SH-SY5Y (cell line): Measurements from ENCODE around the gene ANO9.

Source experiments
- GATA2 ChIP-seq: IDR thresholded peaks from 2 replicates; pipeline ENCODE4 v1.6.1; 2011; ENCODE audit warnings: mild to moderate bottlenecking, low read depth, low read length
- GATA3 ChIP-seq: IDR thresholded peaks from 2 replicates; pipeline ENCODE4 v1.6.1; 2011; ENCODE audit warnings: low read depth, mild to moderate bottlenecking, low read length, moderate library complexity

DNA sequence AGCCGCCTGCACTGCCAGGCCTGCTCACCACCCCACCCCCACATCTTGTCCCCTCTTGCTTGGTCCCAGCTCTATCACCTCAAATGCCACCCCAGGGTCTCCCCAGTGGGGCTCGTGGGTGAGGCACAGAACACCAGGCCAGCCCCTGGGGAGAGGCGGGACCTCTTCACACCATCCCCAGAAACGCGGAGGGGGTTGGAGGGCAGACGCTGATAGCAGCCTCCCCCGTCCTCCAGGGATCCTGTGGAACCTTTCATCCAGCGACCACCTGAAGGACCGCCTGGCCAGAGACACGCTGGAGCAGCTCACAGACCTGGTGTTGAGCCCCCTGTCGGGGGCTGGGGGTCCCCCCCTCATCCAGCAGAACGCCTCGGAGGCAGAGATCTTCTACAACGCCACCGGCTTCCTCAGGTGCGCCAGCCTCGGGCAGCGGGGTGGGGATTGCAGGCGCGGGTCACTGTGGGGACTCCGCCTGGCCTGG is 42.0 kb downstream of the ANO9 start:
- no peak for TF ChIP-seq GATA3
- no peak for TF ChIP-seq GATA2
